Activated CD8-positive, alpha-beta T cell treated with anti-CD3 and anti-CD28 coated beads for 36 hours (primary cell): ENCODE data around the gene KCNN1. TPM values are rescaled to one million over a fixed set of nuclear protein-coding genes. Genes with fewer than 3 reads are reported as not detected.

Experiments
- ATAC-seq: fragments of 200-7000 bp; cut with Tn5 transposase; one replicate; pipeline ENCODE4 v1.10.0; 2021; ENCODE audit warnings: mild to moderate bottlenecking, moderate library complexity
- CTCF ChIA-PET: fragments of 350-600 bp; sonication (Branson Sonifier 250); formaldehyde crosslinking; loops from one replicate; lab custom pipeline; 2021; ENCODE audit warnings: antibody characterized with exemption; lab: Charles Lee
- POLR2A ChIA-PET: fragments of 350-600 bp; sonication (Branson Sonifier 250); formaldehyde crosslinking; loops from one replicate; lab custom pipeline; 2021; ENCODE audit warnings: antibody characterized with exemption; lab: Charles Lee
- DNase-seq: peaks from one replicate; pipeline ENCODE4 v3.0.0-alpha.2; 2020
- H3K27ac Mint-ChIP-seq: one replicate; pipeline ENCODE4 v1.8.0; 2021; ENCODE audit warnings: mild to moderate bottlenecking, mixed read lengths
- H3K27me3 Mint-ChIP-seq: one replicate; pipeline ENCODE4 v1.8.0; 2021; ENCODE audit warnings: mixed read lengths
- H3K36me3 Mint-ChIP-seq: one replicate; pipeline ENCODE4 v1.8.0; 2021; ENCODE audit warnings: low read depth, mixed read lengths
- H3K4me1 Mint-ChIP-seq: one replicate; pipeline ENCODE4 v1.8.0; 2021; ENCODE audit warnings: low read depth, mixed read lengths
- H3K4me3 Mint-ChIP-seq: one replicate; pipeline ENCODE4 v1.8.0; 2021; ENCODE audit warnings: mild to moderate bottlenecking, moderate library complexity, mixed read lengths
- H3K9me3 Mint-ChIP-seq: one replicate; pipeline ENCODE4 v1.8.0; 2021; ENCODE audit warnings: mixed read lengths
- CTCF ChIP-seq: fragments of 200-600 bp; IDR thresholded peaks from one replicate; pipeline ENCODE4 v1.8.0; 2022; ENCODE audit warnings: antibody characterized with exemption, mild to moderate bottlenecking
- intact Hi-C: fragments of 100-400 bp; cut with micrococcal nuclease; formaldehyde crosslinking; loops from one replicate; pipeline ENCODE4 v1.10.0; 2022
- total RNA-seq, 2 experiments: library from RNA; stranded (reverse); gene quantifications; one replicate each; pipeline ENCODE4 v1.2.3, GENCODE V29; 2021

Gene KCNN1
- total RNA-seq, 2 experiments from 2014 or later = 0.25 to 1.7 TPM

GRCh38 chr19:18044825-18045304 is 78.0 kb downstream of the KCNN1 start:
- H3K9me3 Mint-ChIP-seq = peaks cover 2% of the 10 kb centered on the region
- TF ChIP-seq CTCF = no peak
- H3K4me3 Mint-ChIP-seq = peak overlapping the region; percentile 51
- peaks cover 2% of the 10 kb centered on the region for H3K27me3 Mint-ChIP-seq
- peak; percentile 93 for ATAC-seq
- no peaks in the 10 kb centered on the region for H3K36me3 Mint-ChIP-seq
- peak overlapping the region; percentile 79 for H3K27ac Mint-ChIP-seq
- DNase-seq = peak; percentile 98
- peaks cover 37% of the 10 kb centered on the region for H3K4me1 Mint-ChIP-seq
- ChIA-PET POLR2A (interaction anchor here (0.6 to 3.0 kb wide), 13 partner anchors 9 to 242 kb away, joined by 3 to 15 read pairs (median 4); partner anchors contain the start of genes ARRDC2, IL12RB1 and SLC5A5), CTCF (interaction anchor here (0.9 to 2.4 kb wide), 12 partner anchors 12 to 147 kb away, joined by 3 to 15 read pairs (median 4); partner anchors contain the start of genes ARRDC2 and MPV17L2)
- intact Hi-C loops = no loop called here

GRCh38 chr19:18045307-18046050 is 78.6 kb downstream of the KCNN1 start:
- Mint-ChIP-seq H3K9me3 (peaks cover 2% of the 10 kb centered on the region), H3K27ac (peak overlapping the region; percentile 79), H3K4me1 (peaks cover 42% of the 10 kb centered on the region), H3K36me3 (no peaks in the 10 kb centered on the region), H3K27me3 (peaks cover 2% of the 10 kb centered on the region), H3K4me3 (peak overlapping the region; percentile 51)
- no peak for TF ChIP-seq CTCF
- POLR2A ChIA-PET = interaction anchor here (0.7 to 3.0 kb wide), 12 partner anchors 9 to 173 kb away, joined by 3 to 15 read pairs (median 4); partner anchors contain the start of genes ARRDC2, IL12RB1 and SLC5A5
- intact Hi-C loops = no loop called here
- DNase-seq (no peak), ATAC-seq (peak; percentile 23)
- CTCF ChIA-PET = interaction anchor here (0.9 to 2.4 kb wide), 12 partner anchors 11 to 147 kb away, joined by 3 to 15 read pairs (median 4); partner anchors contain the start of genes ARRDC2 and MPV17L2

- ATAC-seq (no peak), DNase-seq (peak; percentile 35)
- Mint-ChIP-seq H3K27ac (peak overlapping the region; percentile 79), H3K36me3 (no peaks in the 10 kb centered on the region), H3K9me3 (no peaks in the 10 kb centered on the region), H3K4me1 (peaks cover 42% of the 10 kb centered on the region), H3K27me3 (peaks cover 2% of the 10 kb centered on the region), H3K4me3 (no peak overlapping the region)
- no peak for TF ChIP-seq CTCF
- ChIA-PET POLR2A (interaction anchor here (0.7 to 2.6 kb wide), 3 partner anchors 11 to 41 kb away, joined by 3 to 15 read pairs (median 4); partner anchors contain the start of genes ARRDC2 and IL12RB1), CTCF (interaction anchor here (2.6 kb wide), 1 partner anchor 38 kb away, joined by 10 read pairs; the partner anchor contains the start of gene ARRDC2)
- intact Hi-C loops = no loop called here
Measured at GRCh38 chr19:18046059-18046718, 79.3 kb downstream of the KCNN1 start.

GRCh38 chr19:18049385-18049784 is 82.5 kb downstream of the KCNN1 start:
- no peak overlapping the region for H3K27ac Mint-ChIP-seq
- ChIA-PET POLR2A (no interaction called here), CTCF (no interaction called here)
- no peak for ATAC-seq
- no peak overlapping the region for H3K4me3 Mint-ChIP-seq
- peaks cover 32% of the 10 kb centered on the region for H3K4me1 Mint-ChIP-seq
- no peak for TF ChIP-seq CTCF
- no peaks in the 10 kb centered on the region for H3K36me3 Mint-ChIP-seq
- H3K9me3 Mint-ChIP-seq = no peaks in the 10 kb centered on the region
- no peaks in the 10 kb centered on the region for H3K27me3 Mint-ChIP-seq
- no peak for DNase-seq
- intact Hi-C loops = no loop called here

Other genes with a start within 250 kb of the KCNN1 start
- gene MAP1S, start 247.6 kb upstream of the KCNN1 start, total RNA-seq = 10 to 100 TPM; 53.8 to 54.7 TPM
- gene FCHO1, start 215.6 kb upstream of the KCNN1 start, total RNA-seq = 10 to 100 TPM; 36.9 to 38.3 TPM
- under 1 TPM in 1 of 2 experiments, not detected in 1; 0.20 TPM for gene B3GNT3, start 172.0 kb upstream of the KCNN1 start, total RNA-seq
- gene INSL3, start 145.6 kb upstream of the KCNN1 start, total RNA-seq = 1 to 10 TPM; 5.9 to 6.9 TPM
- 100 to 1,000 TPM; 120 to 126 TPM for gene JAK3, start 119.1 kb upstream of the KCNN1 start, total RNA-seq
- 1,000 to 10,000 TPM; 3,663 to 3,679 TPM for gene RPL18A, start 107.2 kb upstream of the KCNN1 start, total RNA-seq
- gene SLC5A5, start 95.2 kb upstream of the KCNN1 start, total RNA-seq = under 1 TPM; 0.87 to 0.99 TPM
- 100 to 1,000 TPM; 120 to 129 TPM for gene CCDC124, start 34.1 kb upstream of the KCNN1 start, total RNA-seq
- 10 to 100 TPM; 29.1 TPM for gene ARRDC2, start 41.1 kb downstream of the KCNN1 start, total RNA-seq
- gene IL12RB1, start 119.8 kb downstream of the KCNN1 start, total RNA-seq = 10 to 100 TPM; 25.6 to 27.2 TPM
- 10 to 100 TPM; 23.1 to 23.3 TPM for gene MAST3, start 130.7 kb downstream of the KCNN1 start, total RNA-seq
- gene PIK3R2, start 186.1 kb downstream of the KCNN1 start, total RNA-seq = 10 to 100 TPM; 15.0 to 15.8 TPM
- 10 to 100 TPM; 21.9 to 22.9 TPM for gene IFI30, start 206.7 kb downstream of the KCNN1 start, total RNA-seq
- gene MPV17L2, start 226.1 kb downstream of the KCNN1 start, total RNA-seq = 1 to 10 TPM; 8.5 to 9.6 TPM
- 10 to 100 TPM in 1 of 2 experiments, 1 to 10 TPM in 1; 8.9 to 11.3 TPM for gene RAB3A, start 236.9 kb downstream of the KCNN1 start, total RNA-seq